K562 (cell line): ENCODE results near the gene SHISA7.

Experiments used
- PCBP2 ChIP-seq: fragments of 200-400 bp; formaldehyde crosslinking; IDR thresholded peaks from 2 replicates; pipeline ENCODE4 v1.6.1; 2018; ENCODE audit warnings: low read length, low read depth, mild to moderate bottlenecking, moderate library complexity; ENCODE audit not compliant: poor library complexity, severe bottlenecking
- RFX7 ChIP-seq: fragments of 250-450 bp; sonication (Bioruptor Pico); IDR thresholded peaks from 2 replicates; pipeline ENCODE4 v1.5.1; 2021; ENCODE audit warnings: mild to moderate bottlenecking
- ZNF146 ChIP-seq: IDR thresholded peaks from one replicate; pipeline ENCODE4 v1.6.1; 2018; ENCODE audit warnings: missing compliant biosample characterization; ENCODE audit not compliant: unreplicated experiment
- ZNF274 ChIP-seq: IDR thresholded peaks from 2 replicates; pipeline ENCODE4 v1.6.1; 2011; ENCODE audit warnings: low read depth, mild to moderate bottlenecking, low read length, moderate library complexity, borderline replicate concordance
- ZZZ3 ChIP-seq: fragments of 450-650 bp; IDR thresholded peaks from 2 replicates; pipeline ENCODE4 v1.6.1; 2016; ENCODE audit warnings: antibody characterized with exemption, mild to moderate bottlenecking, moderate library complexity
- TF ChIP-seq, protein P1 (sequence below): IDR thresholded peaks from 2 replicates; pipeline ENCODE4 v1.6.1; 2012; ENCODE audit warnings: low read depth, low read length, improper control_type of control experiment, borderline replicate concordance

DNA sequence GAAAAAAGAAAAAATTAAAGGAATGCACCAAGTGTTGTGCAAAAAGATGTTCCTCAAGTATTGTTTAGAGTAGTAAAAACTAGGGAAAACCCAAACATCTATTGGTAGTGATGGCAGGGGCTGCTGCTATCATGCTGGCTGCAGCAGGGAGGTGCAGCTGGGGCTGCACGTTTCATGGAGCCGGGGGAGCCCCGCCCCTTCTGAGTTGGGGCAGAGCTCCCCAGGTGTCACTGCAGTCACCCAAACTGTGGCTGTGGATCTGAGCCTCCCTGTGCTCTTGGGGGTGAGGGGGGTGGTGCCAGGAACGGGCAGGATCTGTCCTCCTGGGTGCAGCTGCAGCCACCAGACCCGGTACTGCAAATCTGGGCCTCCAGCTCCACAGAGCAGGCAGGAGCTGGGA lies 24.0 kb downstream of the SHISA7 start:
- TF ChIP-seq ZZZ3, result no peak
- TF ChIP-seq RFX7 (CRISPR knock-in tag), result no peak
- no peak for TF ChIP-seq PCBP2
- TF ChIP-seq ZNF274, result no peak
- no peak for TF ChIP-seq ZNF146 (CRISPR knock-in tag)
- TF ChIP-seq, protein P1, sequence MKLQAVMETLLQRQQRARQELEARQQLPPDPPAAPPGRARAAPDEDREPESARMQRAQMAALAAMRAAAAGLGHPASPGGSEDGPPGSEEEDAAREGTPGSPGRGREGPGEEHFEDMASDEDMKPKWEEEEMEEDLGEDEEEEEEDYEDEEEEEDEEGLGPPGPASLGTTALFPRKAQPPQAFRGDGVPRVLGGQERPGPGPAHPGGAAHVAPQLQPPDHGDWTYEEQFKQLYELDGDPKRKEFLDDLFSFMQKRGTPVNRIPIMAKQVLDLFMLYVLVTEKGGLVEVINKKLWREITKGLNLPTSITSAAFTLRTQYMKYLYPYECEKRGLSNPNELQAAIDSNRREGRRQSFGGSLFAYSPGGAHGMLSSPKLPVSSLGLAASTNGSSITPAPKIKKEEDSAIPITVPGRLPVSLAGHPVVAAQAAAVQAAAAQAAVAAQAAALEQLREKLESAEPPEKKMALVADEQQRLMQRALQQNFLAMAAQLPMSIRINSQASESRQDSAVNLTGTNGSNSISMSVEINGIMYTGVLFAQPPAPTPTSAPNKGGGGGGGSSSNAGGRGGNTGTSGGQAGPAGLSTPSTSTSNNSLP, result no peak
